Measurements from ENCODE around the gene FGG.

FGG gene

GRCh38 chr4:154617820-154618317, 5.4 kb upstream of the FGG start:
- Histone ChIP-seq H3K4me1 (ENCODE audit: low read length) (peaks cover 12% of the 10 kb centered on the region), H3K4me2 (ENCODE audit: low read depth, low read length) (no peak overlapping the region), H3K4me3 (ENCODE audit: low read length) (no peak overlapping the region), H3K27ac (ENCODE audit: low read length) (no peak overlapping the region), H3F3A (ENCODE audit: insufficient read depth, low read length) (no peaks in the 10 kb centered on the region), H3K79me2 (ENCODE audit: low read length) (no peaks in the 10 kb centered on the region), H3K36me3 (replicated peaks; ENCODE audit: insufficient read depth, low read length) (no peaks in the 10 kb centered on the region), H2AFZ (ENCODE audit: low read length) (no peak overlapping the region), H4K20me1 (ENCODE audit: insufficient read depth, low read length) (no peaks in the 10 kb centered on the region), H3K9me3 (replicated peaks; ENCODE audit: insufficient read depth, low read length) (no peaks in the 10 kb centered on the region), H3K9ac (ENCODE audit: low read length) (no peak overlapping the region), H3K27me3 (replicated peaks; ENCODE audit: insufficient read depth, low read length) (peaks cover 4% of the 10 kb centered on the region; the same call in 1 of the 2 replicates), H3K9me2 (replicated peaks; ENCODE audit: insufficient read depth, low read length) (no peaks in the 10 kb centered on the region)
- TF ChIP-seq EZH2 (optimal IDR thresholded peaks at IDR 0.05; ENCODE audit: low read depth, low read length) (no peak), CTCF (IDR thresholded peaks at IDR 0.05; ENCODE audit: low read length) (no peak), EZH2phosphoT487 (IDR thresholded peaks at IDR 0.05; ENCODE audit: low read length) (no peak)
- DNase-seq = no peak

DNA sequence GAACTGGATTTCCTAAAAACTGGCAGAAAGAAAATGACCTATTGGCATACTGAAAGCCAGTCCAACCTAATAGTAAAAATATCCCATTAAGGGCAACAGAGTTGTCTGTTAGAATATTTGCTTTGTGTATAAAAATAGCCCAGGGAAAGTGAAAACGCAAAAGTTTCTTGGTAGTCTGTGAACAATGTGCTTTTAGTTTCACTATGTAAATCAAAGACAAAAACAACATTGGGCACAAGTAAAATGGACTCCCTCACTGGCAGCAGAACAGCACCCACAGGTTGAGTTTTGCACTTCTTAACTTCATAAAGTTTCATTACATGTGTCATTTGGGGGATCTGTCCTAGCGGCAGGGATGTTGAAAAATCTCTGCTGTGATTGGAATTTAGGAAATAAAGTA, 4.3 kb upstream of the FGG start:
- Histone ChIP-seq H2AFZ (ENCODE audit: low read length) (no peak overlapping the region), H3K27me3 (replicated peaks; ENCODE audit: insufficient read depth, low read length) (peaks cover 4% of the 10 kb centered on the region; the same call in 1 of the 2 replicates), H3F3A (ENCODE audit: insufficient read depth, low read length) (no peaks in the 10 kb centered on the region), H3K9ac (ENCODE audit: low read length) (no peak overlapping the region), H3K4me1 (ENCODE audit: low read length) (peaks cover 12% of the 10 kb centered on the region), H3K9me2 (replicated peaks; ENCODE audit: insufficient read depth, low read length) (no peaks in the 10 kb centered on the region), H3K4me3 (ENCODE audit: low read length) (no peak overlapping the region), H3K36me3 (replicated peaks; ENCODE audit: insufficient read depth, low read length) (no peaks in the 10 kb centered on the region), H3K79me2 (ENCODE audit: low read length) (no peaks in the 10 kb centered on the region), H3K27ac (ENCODE audit: low read length) (no peak overlapping the region), H3K4me2 (ENCODE audit: low read depth, low read length) (peak overlapping the region; percentile 28), H4K20me1 (ENCODE audit: insufficient read depth, low read length) (no peaks in the 10 kb centered on the region), H3K9me3 (replicated peaks; ENCODE audit: insufficient read depth, low read length) (no peaks in the 10 kb centered on the region)
- no peak for TF ChIP-seq CTCF (IDR thresholded peaks at IDR 0.05; ENCODE audit: low read length)
- TF ChIP-seq EZH2phosphoT487 (IDR thresholded peaks at IDR 0.05; ENCODE audit: low read length) = no peak
- TF ChIP-seq EZH2 (optimal IDR thresholded peaks at IDR 0.05; ENCODE audit: low read depth, low read length) = no peak
- peak; percentile 86 for DNase-seq

DNA sequence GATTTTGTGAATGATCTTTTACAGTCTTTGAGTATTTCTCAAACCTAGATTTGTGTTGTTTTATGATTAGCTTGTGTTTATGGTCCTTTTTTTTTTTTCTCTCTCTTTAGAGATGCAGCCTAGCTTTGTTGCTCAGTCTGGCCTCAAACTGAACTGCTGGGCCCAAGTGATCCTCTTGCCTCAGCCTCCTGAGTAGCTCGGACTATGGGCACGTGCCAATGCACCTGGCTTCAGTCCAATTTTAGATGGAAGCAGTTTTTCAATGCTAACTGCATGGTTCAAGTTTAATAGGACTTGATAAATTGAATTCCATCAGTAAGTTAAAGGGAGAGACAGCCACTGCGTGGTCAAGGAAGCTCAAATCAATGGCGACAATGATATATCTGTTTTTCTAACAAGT, 3.8 kb upstream of the FGG start:
- Histone ChIP-seq H4K20me1 (ENCODE audit: insufficient read depth, low read length) (no peaks in the 10 kb centered on the region), H3K9me3 (replicated peaks; ENCODE audit: insufficient read depth, low read length) (no peaks in the 10 kb centered on the region), H3F3A (ENCODE audit: insufficient read depth, low read length) (no peaks in the 10 kb centered on the region), H3K9me2 (replicated peaks; ENCODE audit: insufficient read depth, low read length) (no peaks in the 10 kb centered on the region), H2AFZ (ENCODE audit: low read length) (no peak overlapping the region), H3K4me2 (ENCODE audit: low read depth, low read length) (peak overlapping the region; percentile 28), H3K4me1 (ENCODE audit: low read length) (peaks cover 12% of the 10 kb centered on the region), H3K79me2 (ENCODE audit: low read length) (no peaks in the 10 kb centered on the region), H3K9ac (ENCODE audit: low read length) (no peak overlapping the region), H3K27ac (ENCODE audit: low read length) (no peak overlapping the region), H3K4me3 (ENCODE audit: low read length) (no peak overlapping the region), H3K27me3 (replicated peaks; ENCODE audit: insufficient read depth, low read length) (peaks cover 4% of the 10 kb centered on the region; the same call in 1 of the 2 replicates), H3K36me3 (replicated peaks; ENCODE audit: insufficient read depth, low read length) (no peaks in the 10 kb centered on the region)
- DNase-seq = no peak
- TF ChIP-seq CTCF (IDR thresholded peaks at IDR 0.05; ENCODE audit: low read length) (no peak), EZH2phosphoT487 (IDR thresholded peaks at IDR 0.05; ENCODE audit: low read length) (no peak), EZH2 (optimal IDR thresholded peaks at IDR 0.05; ENCODE audit: low read depth, low read length) (no peak)

All from MM.1S (cell line).